SKM-1 treated with dmso at 0.1 percent for 144 hours (cell line): ENCODE data around the gene SSX5.
"Not testable (repeated sequence)": the region's sequence is repeated elsewhere in the genome, so short reads cannot be mapped to it uniquely, and the experiment has no call there.

Experiments used
- DNase-seq: peaks from one replicate; lab custom pipeline; 2025; ENCODE audit not compliant: unreplicated experiment; lab: John Stamatoyannopoulos, UW

Gene SSX5

DNA sequence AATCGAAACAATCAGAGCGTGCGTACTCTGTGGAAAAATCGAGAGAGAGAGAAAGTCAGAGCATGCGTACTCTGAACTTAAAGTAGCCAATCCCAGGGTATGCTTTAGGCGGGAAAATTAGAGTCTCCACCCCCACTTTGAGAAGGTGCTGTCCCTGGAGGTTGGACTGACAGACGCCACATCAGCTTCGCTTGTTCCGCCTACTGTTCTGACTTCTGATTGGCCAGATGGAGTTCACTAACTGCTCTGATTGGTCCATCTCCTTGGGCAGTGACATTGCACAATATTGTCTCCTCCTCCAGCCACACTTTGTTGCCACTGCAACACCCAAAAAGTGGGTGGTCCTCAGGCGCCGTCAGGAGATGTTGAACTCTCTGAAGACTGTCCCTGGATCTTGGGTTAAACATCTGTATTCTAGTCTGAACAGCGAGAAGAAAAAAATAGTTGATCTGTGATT, at the start of gene SSX5:
TSS of gene SSX5 (minus strand) at position 51 of the 457 bp plus-strand sequence. CDS start 1,437 bp downstream, outside the sequence.
- DNase-seq = no peak

DNA sequence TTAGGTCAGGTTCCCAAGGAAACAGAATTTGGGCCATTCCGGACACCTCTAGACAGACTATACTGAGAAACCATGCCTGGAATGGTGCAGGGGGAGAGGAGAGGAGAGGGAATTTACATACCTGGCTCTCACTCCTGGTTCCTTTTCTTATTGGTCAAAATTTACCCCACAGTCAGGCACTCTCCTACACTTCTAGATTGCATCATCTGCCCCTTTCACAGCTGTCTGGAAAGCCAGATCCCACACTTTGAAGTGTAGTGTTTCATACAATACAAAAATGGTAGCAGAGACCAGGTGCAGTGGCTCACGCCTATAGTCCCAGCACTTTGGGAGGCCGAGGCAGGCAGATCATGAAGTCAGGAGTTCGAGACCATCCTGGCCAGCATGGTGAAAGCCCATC, 27.6 kb upstream of the SSX5 start:
- not testable (repeated sequence) for DNase-seq

GRCh38 chrX:48214341-48214740, 17.7 kb upstream of the SSX5 start:
- not testable (repeated sequence) for DNase-seq

DNA sequence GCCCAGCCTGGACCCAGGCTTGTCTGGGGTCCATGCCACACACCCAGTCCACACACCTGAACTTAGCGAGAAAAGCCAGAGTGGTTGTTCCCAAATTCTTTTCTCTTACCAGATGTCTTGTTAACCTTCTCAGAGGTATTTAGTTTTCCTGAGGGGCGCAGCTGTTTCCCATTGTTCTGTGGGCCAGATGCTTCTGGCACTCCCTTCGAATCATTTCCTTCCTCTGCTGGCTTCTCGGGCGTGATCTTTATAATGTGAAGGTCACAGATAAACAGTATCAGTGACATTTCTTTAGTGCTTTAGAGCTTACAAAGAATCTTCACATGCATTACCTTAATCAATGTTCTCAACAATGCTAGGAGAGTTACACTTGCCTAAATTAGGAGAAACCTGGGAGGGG, 6.6 kb downstream of the SSX5 start:
- not testable (repeated sequence) for DNase-seq

- DNase-seq = not testable (repeated sequence)
Measured at GRCh38 chrX:48181882-48182281, 14.7 kb downstream of the SSX5 start.

GRCh38 chrX:48180811-48181210, 15.8 kb downstream of the SSX5 start:
- no peak for DNase-seq

GRCh38 chrX:48179691-48180090, 16.9 kb downstream of the SSX5 start:
- DNase-seq = no peak

GRCh38 chrX:48166322-48166721, 30.3 kb downstream of the SSX5 start:
- not testable (repeated sequence) for DNase-seq

DNA sequence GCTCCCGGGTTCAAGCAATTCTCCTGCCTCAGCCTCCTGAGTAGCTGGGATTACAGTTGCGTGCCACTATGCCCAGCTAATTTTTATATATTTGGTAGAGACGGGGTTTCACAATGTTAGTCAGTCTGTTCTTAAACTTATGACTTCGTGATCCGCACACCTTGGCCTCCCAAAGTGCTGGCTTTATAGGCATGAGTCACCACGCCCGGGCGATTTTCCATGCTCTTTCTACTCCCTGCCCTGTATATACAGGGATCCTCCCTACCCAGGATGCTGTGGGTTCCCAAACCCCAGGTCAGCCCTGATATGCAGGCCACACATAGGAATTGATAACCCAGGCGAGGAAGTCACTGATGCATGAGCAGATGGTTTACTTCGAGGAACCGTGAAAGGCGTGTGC, 31.4 kb downstream of the SSX5 start:
- no peak for DNase-seq

DNA sequence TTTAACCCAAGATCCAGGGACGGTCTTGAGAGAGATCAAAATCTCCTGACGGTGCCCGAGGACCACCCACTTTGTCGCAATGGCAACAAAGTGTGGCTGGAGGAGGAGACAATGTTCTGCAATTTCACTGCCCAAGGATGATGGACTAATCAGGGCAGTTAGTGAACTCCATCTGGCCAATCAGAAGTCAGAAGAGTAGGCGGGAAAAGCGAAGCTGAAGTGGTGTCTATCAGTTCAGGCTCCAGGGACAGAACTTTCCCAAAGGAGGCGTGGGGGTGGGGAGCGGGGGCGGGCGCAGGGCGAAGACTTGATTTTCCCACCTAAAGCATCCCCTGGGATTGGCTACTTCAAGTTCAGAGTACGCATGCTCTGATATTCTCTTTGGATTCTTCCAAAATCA, 40.6 kb downstream of the SSX5 start:
- DNase-seq = no peak

DNA sequence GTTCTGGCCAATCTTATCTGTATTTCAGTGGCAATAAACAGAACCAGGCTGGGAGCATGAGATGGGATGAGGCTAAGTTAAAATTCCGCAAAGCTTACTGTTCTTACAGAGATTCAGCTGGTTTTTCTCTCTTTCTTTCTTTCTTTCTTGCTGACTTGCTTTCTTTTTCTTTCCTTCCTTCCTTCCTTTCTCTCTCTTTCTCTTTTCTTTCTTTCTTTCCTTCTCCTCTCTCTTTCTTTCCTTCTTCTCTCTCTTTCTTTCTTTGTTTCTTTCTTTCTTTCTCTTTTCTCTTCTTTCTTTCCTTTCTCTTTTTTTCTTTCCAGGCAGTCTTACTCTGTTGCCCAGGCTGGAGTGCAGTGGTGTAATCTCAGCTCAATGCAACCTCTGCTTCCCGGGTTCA, 41.8 kb downstream of the SSX5 start:
- no peak for DNase-seq

- no peak for DNase-seq
Measured at GRCh38 chrX:48153769-48154168, 42.8 kb downstream of the SSX5 start.

DNA sequence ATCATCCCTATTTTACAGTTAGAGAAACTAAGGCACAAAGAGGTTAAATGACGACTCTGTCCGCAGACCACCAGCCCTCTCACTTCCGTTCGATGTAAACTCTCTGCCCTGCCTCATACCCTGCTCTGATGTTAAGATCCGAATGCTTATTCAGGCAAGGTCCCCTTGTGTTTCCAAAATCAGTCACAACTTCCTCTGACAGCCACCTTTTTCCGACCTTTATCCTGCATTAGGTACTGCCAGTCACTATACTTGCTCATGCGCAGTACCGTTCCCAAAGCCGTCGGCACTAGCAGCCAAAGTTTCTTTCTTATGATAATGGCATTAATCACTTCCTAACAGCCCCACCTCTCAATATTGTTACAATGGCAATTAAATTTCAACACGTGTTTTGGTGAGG, 53.9 kb downstream of the SSX5 start:
- DNase-seq = not testable (repeated sequence)

GRCh38 chrX:48141810-48142508, 54.6 kb downstream of the SSX5 start:
- DNase-seq = not testable (repeated sequence)

DNA sequence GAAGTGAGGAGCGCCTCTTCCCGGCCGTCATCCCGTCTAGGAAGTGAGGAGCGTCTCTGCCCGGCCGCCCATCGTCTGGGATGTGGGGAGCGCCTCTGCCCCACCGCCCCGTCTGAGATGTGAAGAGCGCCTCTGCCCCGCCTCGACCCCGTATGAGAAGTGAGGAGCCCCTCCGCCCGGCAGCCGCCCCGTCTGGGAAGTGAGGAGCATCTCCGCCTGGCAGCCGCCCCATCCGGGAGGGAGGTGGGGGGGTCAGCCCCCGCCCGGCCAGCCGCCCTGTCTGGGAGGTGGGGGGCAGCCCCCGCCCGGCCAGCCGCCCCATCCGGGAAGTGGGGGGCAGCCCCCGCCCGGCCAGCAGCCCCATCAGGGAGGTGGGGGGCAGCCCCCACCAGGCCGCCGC, 57.5 kb downstream of the SSX5 start:
- not testable (repeated sequence) for DNase-seq
